Stimulated activated CD8-positive, alpha-beta memory T cell treated with anti-CD3 and anti-CD28 coated beads, Interleukin-15, amount 100 ng/mL, for 48 hours (primary cell): Measurements from ENCODE around the gene ENG.

Experiments used
- DNase-seq, 2 donors: peaks; one replicate each; pipeline ENCODE4 v3.0.0-alpha.2; 2020; ENCODE audit warnings: low read depth in 2 of 2

The ENG gene

DNA sequence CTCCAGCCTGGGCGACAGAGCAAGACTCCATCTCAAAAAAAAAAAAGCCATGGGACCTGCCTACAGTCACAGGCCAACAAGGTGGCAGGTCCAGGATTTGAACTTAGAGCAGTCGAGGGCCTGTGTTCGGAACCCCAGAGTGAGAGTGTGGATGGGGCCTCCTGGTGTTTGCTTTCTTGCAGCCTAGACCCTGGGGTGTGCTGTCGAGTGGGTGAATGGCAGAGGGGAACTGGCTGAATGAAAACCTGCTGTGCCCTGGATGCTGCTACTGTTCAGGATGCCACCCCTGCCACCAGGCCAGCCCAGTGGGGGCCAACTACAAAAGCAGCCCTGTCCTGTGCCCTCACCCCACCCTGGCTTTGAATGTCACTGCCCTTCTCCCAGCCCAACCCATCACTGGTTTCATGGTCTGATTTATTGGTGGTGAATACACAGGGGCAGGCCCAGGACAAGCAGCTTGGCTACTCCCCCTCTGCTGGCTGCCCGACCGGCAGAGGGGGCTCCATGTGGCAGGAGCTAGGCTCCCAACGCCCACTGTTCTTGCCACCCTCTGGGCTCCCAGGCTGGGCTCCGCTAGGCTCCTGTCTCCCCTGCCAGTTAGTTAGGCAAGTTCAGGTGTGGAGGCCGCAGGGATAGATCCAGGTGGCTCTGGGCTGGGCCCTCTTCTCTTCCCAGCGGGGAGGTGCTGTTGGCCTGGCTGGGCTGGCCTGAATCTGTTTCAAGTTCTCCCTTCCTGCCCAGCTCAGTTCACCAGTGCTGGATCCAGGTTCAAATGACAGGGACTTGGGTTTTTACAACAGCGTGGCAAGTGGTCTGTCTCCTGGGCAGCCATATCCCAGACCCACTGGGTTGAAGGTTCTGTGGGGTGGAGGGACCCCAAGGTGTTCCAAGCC, 39.6 kb downstream of the ENG start:
- DNase-seq, result no peak

DNA sequence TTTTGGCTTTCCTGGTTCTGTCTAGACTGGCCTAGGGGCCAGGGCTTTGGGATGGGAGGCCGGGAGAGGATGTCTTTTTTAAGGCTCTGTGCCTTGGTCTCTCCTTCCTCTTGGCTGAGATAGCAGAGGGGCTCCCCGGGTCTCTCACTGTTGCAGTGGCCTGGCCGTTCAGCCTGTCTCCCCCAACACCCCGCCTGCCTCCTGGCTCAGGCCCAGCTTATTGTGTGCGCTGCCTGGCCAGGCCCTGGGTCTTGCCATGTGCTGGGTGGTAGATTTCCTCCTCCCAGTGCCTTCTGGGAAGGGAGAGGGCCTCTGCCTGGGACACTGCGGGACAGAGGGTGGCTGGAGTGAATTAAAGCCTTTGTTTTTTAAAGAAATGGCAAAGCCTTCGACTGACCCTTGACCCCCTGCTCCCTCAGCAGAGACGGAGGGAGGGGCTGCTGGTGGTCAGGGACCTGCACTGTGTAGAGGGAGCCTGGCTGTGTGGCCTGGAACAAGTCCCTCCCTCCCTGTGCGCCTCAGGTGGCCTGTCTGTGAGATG, 40.7 kb downstream of the ENG start:
- no peak for DNase-seq

DNA sequence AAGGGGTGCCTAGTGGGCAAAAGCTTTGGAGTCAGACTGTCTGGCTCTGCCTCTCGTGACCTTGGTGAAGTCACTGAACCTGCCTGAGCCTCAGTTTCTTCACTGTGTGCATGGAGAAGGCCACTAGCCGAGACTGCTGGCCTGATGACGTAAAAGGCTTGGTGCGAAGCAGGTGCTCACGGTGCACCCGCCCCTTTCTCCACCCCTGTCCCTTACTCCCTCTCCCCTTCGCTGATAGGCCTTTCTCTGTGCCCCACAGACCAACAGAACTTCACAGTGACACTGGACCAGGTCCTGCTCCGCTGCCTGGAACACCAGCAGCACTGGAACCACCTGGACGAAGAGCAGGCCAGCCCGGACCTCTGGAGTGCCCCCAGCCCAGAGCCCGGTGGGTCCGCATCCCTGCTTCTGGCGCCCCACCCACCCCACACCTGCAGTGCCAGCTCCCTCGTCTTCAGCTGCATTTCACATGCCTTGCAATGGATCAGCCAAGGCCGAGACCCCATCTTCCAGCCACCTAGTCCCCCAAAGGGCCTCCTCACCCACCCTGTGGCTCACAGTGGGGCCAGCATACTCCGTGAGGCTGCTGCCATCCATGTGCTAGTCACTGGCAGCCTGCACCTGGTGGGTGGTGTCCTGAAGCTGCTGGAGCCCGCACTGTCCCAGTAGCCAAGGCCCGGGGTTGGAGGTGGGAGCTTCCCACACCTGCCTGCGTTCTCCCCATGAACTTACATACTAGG, 41.4 kb downstream of the ENG start:
- no peak for DNase-seq

DNA sequence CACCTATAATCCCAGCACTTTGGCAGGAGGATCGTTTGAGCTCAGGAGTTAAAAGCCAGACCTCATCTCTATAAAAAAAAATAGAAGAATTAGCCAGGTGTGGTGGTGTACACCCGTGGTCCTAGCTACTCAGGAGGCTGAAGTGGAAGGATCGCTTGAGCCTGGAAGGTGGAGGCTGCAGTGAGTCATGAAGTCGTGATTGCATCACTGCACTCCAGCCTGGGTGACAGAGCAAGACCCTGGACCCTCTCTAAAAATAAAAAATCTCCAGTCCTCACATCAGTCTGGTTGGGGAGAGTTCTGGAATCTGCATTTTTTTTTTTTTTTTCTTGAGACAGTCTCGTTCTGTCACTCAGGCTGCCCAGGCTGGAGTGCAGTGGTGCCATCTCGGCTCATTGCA, 42.4 kb downstream of the ENG start:
- no peak for DNase-seq

DNA sequence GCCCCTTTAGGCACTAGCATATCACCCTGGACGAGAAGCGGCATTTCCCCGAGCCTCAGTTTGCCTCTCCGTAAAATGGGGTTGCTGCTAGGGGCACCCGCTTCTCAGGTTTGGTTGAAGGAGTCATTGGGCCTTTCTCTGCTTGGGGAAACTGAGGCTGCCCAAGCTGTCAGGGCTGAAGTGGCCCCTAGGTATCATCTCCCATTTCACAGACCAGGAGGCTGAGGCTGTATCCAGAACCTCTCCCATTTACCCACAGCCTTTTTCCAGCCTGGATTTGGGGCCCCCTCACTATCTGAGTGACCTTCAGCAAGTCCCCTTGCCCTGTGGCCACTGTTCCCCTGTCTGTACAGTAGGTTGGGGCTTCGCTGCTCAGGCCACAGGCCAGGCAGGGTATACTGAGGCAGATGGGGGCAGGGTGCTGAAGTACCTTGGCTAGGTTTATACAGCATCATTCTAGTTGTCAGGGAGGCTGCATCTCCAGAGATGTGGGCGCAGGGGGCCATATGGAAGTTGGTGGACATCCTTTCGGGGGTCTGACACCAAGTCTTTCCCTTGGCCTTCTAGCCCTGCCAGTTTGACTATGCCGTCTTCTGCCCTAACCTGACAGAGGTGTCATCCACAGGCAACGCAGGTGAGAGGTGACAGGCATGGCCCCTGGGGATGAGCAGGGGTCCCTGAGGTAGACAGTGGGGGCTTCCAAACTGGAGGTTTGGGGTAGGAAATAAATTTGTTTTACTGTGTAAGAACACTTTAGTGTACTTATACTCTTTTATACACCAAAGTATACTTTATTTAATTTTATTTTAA, 43.9 kb downstream of the ENG start:
- no peak for DNase-seq

DNA sequence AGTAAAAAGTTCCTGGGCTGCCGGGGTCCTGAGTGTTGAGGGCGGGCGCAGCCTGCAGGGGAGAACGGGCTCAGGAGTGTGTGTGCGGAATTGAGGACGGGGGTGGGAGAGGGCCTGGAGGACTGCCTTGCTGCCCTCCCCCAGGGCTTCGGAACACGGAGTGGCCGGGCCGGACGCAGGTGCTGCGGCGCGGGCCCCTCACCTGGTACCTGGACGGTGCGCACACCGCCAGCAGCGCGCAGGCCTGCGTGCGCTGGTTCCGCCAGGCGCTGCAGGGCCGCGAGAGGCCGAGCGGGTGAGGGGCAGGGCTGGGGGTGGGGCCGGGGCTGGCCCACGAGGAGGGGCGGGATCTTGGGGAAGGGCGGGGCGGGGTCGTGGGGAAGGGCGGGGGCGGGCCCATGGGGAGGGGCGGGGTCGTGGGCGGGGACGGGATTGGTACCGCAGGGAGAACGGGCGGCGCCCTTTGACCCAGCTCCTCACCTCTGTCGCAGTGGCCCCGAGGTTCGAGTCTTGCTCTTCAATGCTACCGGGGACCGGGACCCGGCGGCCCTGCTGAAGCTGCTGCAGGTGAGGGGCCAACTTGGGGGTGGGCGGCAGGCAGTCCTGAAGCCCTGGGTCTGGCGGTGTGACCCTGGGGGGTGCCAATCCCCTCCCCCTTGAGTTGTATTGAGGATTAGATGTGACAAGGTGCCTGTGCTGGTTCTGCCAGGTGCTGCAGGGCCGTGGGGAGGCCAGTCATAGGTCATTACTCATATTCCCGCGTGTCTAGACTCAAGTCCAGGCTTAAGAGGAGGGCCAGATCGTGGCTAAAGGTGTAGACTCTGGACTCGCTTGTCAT, 44.7 kb downstream of the ENG start:
- DNase-seq, result no peak

DNA sequence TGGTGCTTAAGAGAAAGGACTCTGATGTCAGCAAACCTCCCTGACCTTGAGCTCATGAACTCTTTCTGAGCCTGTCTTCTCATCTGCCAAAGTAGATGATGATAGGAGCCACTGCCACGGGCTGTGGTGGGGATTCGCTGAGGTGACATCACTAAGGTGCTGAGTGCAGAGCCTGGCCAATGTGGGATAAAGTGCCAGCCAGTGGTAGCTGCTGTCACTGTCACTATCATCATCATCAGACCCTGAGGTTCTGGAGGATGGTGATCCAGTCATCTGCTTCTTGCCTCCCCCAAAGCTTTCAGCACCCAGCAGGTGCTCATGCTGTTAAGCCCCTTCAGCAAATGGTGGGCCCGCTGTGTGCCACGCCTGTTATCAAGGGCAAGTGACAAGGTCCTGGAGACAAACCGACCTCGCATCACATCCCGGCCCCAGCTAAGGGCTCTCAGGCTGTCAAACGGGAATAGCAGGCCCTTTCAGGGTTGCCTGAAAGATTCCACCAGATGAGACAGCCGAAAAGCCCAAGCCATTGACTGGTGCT, 45.4 kb downstream of the ENG start:
- no peak for DNase-seq

DNA sequence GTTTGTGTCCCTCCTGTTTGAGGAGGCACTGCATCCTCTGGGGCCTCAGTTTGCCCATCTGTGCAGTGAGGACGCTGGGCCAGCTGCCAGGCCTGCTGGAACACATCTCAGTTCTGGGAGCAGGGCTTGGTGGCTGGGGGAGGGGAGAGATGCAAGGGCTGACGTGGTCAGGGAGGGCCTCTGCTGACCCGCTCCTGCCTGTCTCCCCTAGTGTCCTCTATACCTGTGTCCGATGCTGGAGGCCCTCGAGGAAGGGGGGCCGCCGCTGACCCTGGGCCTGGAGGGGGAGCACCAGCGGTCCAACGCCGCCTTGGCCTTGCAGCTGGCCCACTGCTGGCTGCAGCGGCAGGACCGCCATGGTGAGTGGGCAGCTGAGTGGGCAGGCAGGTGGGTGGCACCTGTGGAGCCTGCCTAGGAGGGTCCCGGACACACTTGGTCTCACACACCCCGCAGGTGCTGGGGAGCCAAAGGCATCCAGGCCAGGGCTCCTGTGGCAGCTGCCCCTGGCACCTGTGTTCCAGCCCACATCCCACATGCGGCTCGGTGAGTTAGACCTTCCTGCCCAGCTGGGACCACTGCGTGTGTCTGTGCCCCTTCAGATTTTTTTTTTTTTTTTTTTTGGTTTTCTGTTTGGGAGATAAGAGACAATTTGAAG, 46.0 kb downstream of the ENG start:
- no peak for DNase-seq

DNA sequence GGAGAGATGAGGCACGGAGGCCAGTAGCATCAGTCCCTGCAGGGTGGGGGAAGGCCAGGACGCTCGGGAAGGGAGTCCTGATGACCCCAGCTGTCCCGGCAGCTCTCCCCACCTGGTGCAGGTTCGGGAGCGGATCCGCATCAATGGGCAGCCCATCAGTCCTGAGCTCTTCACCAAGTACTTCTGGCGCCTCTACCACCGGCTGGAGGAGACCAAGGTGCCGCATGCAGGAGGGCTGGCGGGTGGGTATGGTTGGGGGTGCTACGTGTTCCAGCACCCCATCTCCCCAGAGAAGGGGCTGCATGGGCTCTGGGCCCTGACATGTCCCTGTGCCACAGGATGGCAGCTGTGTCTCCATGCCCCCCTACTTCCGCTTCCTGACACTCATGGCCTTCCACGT, 47.6 kb downstream of the ENG start:
- DNase-seq, result no peak

DNA sequence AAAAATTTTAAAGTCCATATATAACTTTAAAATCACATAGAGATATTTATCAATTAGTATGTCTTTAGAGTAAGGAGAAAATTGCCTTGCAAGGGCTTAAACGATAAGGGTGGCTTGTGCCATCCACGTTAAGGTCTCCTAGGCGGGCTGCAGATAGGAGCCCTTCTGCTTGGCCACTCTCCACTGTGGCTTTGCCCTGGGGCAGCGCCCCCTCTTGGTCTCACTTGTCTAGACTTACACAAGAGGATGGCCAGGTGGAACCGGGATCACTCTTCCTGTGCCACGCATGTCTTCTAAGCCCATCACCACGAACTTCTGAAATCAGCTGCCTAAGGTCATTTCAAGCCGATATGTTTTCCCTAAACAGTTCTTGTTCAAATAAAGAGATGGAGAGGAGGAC, 48.8 kb downstream of the ENG start:
- DNase-seq, result no peak

DNA sequence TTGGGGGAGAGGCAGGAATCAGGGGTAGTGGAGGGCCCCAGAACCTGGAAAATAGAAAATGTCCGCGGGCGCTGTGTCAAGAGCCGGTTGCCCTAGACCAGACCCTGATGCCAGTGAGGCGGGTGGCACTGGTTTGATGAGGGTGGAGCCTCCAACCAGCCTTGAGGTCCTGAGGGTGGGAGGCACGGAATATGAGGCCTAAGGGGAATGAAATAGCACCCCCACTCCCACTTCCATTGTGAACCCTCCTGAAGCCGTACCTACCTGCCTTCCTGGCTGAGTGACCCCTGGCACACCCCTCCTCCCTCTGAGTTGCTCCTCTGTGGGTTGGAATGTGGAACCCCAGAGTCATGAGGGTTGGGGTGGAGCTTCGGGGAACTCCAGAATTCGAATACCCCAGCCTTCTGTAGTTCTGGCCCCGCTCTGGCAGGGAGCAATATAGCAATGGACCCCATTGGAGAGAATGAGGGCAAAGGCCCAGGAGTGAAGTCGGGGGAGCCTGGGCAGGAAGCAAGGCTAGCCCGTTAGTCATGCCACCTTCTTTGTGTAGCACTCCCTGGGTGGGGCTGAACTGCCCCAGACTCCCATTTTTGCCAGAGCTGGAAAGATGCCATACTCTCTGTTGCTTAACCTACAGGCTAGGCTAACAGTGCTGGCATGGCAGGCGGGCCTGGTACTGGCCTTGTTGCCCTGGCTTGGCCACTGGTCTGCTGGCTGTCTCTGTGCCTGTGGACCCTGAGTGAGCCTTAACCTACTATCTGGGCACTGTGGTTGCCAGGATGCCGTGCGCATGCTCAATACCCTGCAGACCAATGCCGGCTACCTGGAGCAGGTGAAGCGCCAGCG, 50.7 kb downstream of the ENG start:
- no peak for DNase-seq

DNA sequence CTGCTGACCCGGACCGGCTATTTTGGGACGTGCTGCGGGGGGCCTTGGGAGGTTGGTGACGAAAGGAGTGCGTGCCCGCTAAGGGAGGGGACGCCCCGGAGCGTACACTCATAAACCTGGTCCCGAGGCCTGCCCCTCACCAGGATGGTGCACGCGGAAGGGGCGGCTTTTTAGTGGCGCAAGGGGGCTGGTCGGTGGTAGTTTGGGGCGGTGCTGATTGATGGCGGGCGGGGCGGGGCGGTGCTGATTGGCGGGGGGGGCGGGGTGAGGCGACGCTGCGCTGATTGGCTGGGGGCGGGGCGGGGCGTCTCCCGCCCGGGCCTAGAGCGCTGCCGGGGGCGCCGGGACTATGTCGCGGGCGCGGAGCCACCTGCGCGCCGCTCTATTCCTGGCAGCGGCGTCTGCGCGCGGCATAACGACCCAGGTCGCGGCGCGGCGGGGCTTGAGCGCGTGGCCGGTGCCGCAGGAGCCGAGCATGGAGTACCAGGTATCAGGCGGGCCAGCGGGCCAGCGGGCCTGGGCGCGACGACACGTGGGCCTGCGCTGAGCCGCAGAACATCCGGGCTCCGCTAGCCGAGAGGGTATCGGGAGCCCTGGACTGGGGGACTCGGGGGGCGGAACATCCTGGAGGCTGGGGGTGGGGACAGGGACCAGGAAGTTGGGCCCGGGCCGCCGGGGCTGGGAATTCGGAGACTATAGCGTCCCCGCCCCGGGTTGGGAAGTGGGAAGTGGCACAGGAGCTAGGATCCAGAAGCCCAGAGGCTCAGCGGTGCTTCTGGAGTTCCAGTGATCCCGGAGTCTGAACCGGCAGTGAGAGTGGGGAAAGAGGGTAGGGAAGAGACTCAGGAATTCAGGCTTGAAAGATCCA, 51.6 kb downstream of the ENG start, which contains the start of gene FPGS:
TSS of gene FPGS (plus strand) at position 307 of the 868 bp plus-strand sequence. CDS start at position 350, 43 bp downstream.
- DNase-seq, result peak; percentile 72 to 78

DNA sequence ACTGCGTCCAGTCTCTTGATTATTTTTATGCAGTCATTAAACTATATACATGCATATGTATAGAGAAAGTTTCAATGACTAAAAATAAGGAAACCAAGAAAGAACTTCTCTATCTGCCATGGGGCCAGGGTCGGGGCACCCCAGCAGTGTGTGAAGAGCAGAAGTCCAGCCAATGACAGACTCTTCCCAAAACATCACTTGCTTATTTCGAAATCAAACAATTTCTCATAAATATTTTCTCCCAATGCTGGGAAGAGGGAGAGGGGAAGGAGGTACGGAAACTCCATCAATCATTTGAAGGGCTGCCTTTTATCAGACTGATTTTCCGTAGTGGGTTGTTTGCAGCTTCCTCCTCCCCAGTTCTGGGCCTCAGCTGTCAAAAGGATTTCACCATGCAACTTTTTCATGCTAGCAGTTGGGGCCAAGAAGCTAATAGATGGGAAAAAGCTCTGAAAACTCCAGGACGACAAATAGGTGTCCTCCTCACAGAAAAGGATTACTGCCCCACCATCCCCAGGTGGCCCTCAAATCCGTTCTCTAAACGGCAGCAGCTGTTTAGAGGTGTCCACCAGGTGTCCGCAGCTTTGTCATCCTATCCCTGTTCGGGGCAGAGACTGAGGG, 52.4 kb downstream of the ENG start:
- DNase-seq, result no peak

DNA sequence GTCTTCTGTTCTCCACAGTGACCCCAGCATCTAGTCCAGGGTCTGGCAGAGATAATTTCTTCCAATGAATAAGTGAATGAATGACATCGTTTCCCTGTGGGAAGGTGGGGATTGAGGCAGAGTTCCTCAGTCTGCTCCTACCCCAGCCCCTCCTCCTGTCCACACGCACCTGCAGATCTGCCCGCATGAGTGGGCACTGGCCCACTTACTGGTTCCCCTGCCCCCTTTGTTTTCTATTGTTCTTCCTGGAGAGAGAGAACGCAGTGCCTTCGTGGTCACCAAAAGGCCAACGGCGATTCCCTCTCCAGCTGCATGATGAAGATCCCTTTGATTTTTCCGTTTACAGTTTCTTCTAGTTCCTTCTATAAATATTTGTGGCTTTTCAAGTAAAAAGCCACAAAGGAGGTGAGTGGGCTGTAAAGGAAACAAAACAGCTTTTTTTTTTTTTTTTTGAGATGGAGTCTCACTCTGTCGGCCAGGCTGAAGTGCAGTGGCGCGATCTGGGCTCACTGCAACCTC, 57.5 kb downstream of the ENG start:
- no peak for DNase-seq

DNA sequence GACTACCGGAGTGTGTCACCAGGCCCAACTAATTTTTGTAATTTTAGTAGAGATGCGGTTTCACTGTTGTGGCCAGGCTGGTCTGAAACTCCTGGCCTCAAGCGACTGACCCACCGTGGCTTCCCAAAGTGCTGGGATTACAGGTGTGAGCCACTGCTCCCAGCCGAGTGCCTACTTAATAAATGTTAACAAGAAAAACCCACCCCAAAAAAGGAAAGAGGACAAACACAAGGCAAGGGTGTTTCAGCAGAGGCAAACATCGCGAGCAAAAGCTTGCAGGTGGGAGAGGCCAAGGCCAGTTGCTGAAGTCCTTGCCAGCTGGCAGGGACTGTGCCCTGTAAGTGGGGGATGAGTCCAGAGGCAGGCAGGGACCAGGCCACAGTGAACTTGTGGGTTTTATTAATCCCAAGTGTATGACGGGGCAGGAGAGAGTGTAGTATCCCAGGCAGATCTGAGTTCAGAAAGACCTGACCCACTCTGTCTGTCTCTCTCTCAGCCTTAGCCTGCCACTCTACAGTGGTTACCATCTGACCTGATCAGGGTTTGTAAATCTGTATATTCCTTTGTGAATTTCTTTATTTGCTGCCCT, 58.1 kb downstream of the ENG start:
- DNase-seq, result no peak

DNA sequence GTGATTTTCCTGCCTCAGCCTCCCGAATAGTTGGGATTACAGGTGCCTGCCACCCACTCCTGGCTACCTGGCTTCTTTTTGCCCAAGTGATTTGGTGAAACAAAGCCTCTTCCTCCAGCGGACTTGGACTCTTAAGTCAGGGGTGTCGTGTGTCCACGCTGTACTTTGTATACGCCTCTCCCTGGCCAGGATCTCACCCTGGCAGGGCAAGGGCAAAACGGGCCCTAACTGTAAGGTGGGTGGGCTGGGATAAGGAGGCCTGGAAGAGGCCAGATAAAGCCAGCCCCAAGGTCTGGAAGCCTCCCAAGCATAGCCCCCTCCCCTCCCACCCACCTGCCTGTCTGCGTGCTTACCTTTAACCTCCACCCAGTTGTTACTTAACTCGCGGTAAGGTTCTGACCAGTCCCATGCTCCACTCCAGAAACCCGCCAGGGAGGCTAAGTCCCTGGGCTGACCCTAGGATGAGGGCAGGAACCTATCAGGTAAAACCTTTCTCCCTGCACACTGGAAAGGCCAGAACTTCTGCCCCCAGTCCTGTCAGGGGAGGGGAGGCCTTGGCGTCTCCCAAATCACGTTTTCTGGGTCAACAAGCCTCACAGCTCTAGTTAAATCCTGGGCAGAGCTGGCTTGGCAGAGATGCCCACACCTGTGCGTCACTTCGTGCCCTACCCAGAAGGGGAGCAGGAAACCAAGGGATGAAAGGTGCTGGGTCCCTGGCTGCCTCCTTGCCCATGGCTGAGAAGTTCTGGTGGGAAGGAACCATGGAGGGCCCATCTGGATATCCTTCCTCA, 60.3 kb downstream of the ENG start:
- no peak for DNase-seq
